ENCODE measurements around the gene KCTD17. TPM values are rescaled to one million over a fixed set of nuclear protein-coding genes. Genes with fewer than 3 reads are reported as not detected.

KCTD17 gene
- total RNA-seq, 1 experiment from 2014 or later, result 32.7 TPM

DNA sequence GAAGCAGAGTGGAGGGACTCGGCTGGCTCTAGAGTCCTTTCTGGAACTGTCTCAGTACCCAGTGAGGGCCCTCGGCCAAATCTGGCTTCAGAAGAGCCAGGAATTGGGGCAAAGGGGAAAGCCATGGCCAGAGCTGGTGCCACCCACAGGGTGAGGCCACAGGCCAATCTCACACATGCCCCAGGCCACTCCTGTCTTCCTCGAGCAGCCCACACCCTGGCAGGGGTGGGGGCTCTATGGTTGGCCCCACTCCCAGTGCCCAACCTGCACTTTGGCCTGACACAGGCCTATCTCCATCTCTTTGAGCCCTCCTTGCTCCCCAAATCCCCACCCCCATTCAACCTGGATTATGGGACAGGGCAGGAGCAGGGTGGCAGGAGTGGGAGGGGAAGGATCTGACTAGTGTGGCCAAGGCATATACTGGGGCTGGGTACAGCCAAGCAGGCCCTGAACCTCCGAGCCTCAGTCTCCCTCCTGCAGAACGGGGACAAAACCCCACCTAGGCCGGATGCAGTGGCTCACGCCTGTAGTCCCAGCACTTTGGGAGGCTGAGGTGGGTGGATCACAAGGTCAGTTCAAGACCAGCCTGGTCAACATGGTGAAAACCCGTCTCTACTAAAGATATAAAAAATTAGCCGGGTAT is 39.2 kb upstream of the KCTD17 start:
- TF ChIP-seq, protein P1, sequence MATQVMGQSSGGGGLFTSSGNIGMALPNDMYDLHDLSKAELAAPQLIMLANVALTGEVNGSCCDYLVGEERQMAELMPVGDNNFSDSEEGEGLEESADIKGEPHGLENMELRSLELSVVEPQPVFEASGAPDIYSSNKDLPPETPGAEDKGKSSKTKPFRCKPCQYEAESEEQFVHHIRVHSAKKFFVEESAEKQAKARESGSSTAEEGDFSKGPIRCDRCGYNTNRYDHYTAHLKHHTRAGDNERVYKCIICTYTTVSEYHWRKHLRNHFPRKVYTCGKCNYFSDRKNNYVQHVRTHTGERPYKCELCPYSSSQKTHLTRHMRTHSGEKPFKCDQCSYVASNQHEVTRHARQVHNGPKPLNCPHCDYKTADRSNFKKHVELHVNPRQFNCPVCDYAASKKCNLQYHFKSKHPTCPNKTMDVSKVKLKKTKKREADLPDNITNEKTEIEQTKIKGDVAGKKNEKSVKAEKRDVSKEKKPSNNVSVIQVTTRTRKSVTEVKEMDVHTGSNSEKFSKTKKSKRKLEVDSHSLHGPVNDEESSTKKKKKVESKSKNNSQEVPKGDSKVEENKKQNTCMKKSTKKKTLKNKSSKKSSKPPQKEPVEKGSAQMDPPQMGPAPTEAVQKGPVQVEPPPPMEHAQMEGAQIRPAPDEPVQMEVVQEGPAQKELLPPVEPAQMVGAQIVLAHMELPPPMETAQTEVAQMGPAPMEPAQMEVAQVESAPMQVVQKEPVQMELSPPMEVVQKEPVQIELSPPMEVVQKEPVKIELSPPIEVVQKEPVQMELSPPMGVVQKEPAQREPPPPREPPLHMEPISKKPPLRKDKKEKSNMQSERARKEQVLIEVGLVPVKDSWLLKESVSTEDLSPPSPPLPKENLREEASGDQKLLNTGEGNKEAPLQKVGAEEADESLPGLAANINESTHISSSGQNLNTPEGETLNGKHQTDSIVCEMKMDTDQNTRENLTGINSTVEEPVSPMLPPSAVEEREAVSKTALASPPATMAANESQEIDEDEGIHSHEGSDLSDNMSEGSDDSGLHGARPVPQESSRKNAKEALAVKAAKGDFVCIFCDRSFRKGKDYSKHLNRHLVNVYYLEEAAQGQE (IDR thresholded peaks at IDR 0.05; ENCODE audit: insufficient read depth in 1 of 2, low read depth in 2 of 2, low read length in 1 of 2), result no peak
- TF ChIP-seq POLR2AphosphoS5 (IDR thresholded peaks at IDR 0.05; ENCODE audit: low read depth, low read length) (no peak), TCF7L2 (IDR thresholded peaks at IDR 0.05; ENCODE audit: low read depth, low read length) (no peak), SIN3A (IDR thresholded peaks at IDR 0.05; ENCODE audit: borderline replicate concordance, insufficient read depth, low read depth, low read length) (no peak)
- TF ChIP-seq, protein P2, sequence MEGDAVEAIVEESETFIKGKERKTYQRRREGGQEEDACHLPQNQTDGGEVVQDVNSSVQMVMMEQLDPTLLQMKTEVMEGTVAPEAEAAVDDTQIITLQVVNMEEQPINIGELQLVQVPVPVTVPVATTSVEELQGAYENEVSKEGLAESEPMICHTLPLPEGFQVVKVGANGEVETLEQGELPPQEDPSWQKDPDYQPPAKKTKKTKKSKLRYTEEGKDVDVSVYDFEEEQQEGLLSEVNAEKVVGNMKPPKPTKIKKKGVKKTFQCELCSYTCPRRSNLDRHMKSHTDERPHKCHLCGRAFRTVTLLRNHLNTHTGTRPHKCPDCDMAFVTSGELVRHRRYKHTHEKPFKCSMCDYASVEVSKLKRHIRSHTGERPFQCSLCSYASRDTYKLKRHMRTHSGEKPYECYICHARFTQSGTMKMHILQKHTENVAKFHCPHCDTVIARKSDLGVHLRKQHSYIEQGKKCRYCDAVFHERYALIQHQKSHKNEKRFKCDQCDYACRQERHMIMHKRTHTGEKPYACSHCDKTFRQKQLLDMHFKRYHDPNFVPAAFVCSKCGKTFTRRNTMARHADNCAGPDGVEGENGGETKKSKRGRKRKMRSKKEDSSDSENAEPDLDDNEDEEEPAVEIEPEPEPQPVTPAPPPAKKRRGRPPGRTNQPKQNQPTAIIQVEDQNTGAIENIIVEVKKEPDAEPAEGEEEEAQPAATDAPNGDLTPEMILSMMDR (IDR thresholded peaks at IDR 0.05), result no peak
- CTCF ChIA-PET, result interaction anchor here (0.9 kb wide), 1 partner anchor 9 kb away, joined by 3 read pairs; no protein-coding TSS in a partner anchor

DNA sequence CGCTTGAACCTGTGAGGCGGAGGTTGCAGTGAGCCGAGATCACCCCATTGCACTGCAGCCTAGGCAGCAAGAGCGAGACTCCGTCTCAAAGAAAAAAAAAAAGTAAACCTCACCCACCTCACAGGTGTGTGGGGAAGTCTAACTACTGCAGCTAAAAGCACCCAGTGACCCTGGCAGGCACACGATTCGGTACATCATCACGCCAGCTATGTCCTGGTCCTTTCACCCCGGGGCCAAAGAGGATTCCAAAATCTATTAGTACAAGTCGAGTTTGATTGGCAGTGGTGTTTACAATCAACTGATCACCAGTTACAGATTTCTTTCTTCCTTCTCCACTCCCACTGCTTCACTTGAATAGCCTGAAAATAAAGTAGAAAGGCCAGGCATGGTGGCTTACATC is 38.6 kb upstream of the KCTD17 start:
- CTCF ChIA-PET, result interaction anchor here (0.9 kb wide), 1 partner anchor 9 kb away, joined by 3 read pairs; no protein-coding TSS in a partner anchor
- Histone ChIP-seq H3K9me3 (ENCODE audit: control insufficient read depth, insufficient read depth, low read depth, low read length) (no peaks in the 10 kb centered on the region), H3K27me3 (ENCODE audit: control insufficient read depth, insufficient read depth, low read length) (no peaks in the 10 kb centered on the region), H3K4me1 (ENCODE audit: control insufficient read depth, insufficient read depth, low read length) (peaks cover 4% of the 10 kb centered on the region), H3K36me3 (ENCODE audit: control insufficient read depth, insufficient read depth, low read length) (no peaks in the 10 kb centered on the region), H3K4me3 (ENCODE audit: low read depth in 2 of 2, low read length in 2 of 2) (no peak overlapping the region), H3K27ac (ENCODE audit: low read length) (no peak overlapping the region)
- POLR2A ChIA-PET, result no interaction called here
- DNase-seq (ENCODE audit: low read depth, low spot score), result no peak
- intact Hi-C loops (cut with micrococcal nuclease; ENCODE audit: unreplicated experiment) (no loop called here), in situ Hi-C loops (cut with HindIII; ENCODE audit: low pct_unique_long_range_greater_than_20kb, low sequenced_read_pairs) (no loop called here)
- ATAC-seq, result no peak
- no TSS peak for BruUV-seq (replicated peaks)
- TF ChIP-seq SIN3A (IDR thresholded peaks at IDR 0.05; ENCODE audit: borderline replicate concordance, insufficient read depth, low read depth, low read length) (no peak), POLR2AphosphoS5 (IDR thresholded peaks at IDR 0.05; ENCODE audit: low read depth, low read length) (no peak), TCF7L2 (IDR thresholded peaks at IDR 0.05; ENCODE audit: low read depth, low read length) (no peak)
- TF ChIP-seq, protein P2 (IDR thresholded peaks at IDR 0.05), result no peak
- TF ChIP-seq, protein P1 (IDR thresholded peaks at IDR 0.05; ENCODE audit: insufficient read depth in 1 of 2, low read depth in 2 of 2, low read length in 1 of 2), result no peak

More for the DNA sequence above, 39.2 kb upstream of the KCTD17 start:
- BruUV-seq (replicated peaks), result no TSS peak
- Histone ChIP-seq H3K4me1 (ENCODE audit: control insufficient read depth, insufficient read depth, low read length) (peaks cover 4% of the 10 kb centered on the region), H3K9me3 (ENCODE audit: control insufficient read depth, insufficient read depth, low read depth, low read length) (no peaks in the 10 kb centered on the region), H3K36me3 (ENCODE audit: control insufficient read depth, insufficient read depth, low read length) (no peaks in the 10 kb centered on the region), H3K4me3 (ENCODE audit: low read depth in 2 of 2, low read length in 2 of 2) (no peak overlapping the region), H3K27ac (ENCODE audit: low read length) (no peak overlapping the region), H3K27me3 (ENCODE audit: control insufficient read depth, insufficient read depth, low read length) (no peaks in the 10 kb centered on the region)
- in situ Hi-C loops (cut with HindIII; ENCODE audit: low pct_unique_long_range_greater_than_20kb, low sequenced_read_pairs) (no loop called here), intact Hi-C loops (cut with micrococcal nuclease; ENCODE audit: unreplicated experiment) (no loop called here)
- DNase-seq (ENCODE audit: low read depth, low spot score) (no peak), ATAC-seq (0 out of 2 replicates have a peak, but pooled peaks have one; percentile 33)
- POLR2A ChIA-PET, result no interaction called here

Data from Panc1 (cell line).